Kidney (tissue), 14 donors: Measurements from ENCODE around the gene FIG4. TPM values are rescaled to one million over a fixed set of nuclear protein-coding genes. Genes with fewer than 3 reads are reported as not detected.
"Not testable (repeated sequence)": the region's sequence is repeated elsewhere in the genome, so short reads cannot be mapped to it uniquely, and the experiment has no call there.

Source experiments
- DNase-seq, 5 donors: peaks; one replicate each; pipeline ENCODE4 v3.0.0-alpha.2; 2013 to 2020
- FAIRE-seq: peaks from 2 replicates; lab custom pipeline; 2012; peaks lifted over from hg19 to GRCh38; lab: Jason Lieb, UNC
- H3K27ac ChIP-seq, 2 donors: one replicate each; pipeline ENCODE4 v1.7.0; 2013; ENCODE audit warnings: low read depth in 2 of 2, low read length in 2 of 2, inconsistent platforms in 1 of 2
- H3K27me3 ChIP-seq: one replicate; pipeline ENCODE4 v1.7.1; 2013; ENCODE audit warnings: low read length, inconsistent platforms; ENCODE audit not compliant: control insufficient read depth, insufficient read depth
- H3K36me3 ChIP-seq, 3 donors: one replicate each; pipeline versions ENCODE4 v1.7.0 to v1.7.1; 2013; ENCODE audit warnings: low read length in 3 of 3, control low read depth in 1 of 3, inconsistent platforms in 1 of 3; ENCODE audit not compliant: insufficient read depth in 3 of 3, control insufficient read depth in 2 of 3
- H3K4me1 ChIP-seq, 3 donors: one replicate each; pipeline versions ENCODE4 v1.7.0 to v1.7.1; 2013; ENCODE audit warnings: low read length in 3 of 3, inconsistent platforms in 1 of 3, low read depth in 1 of 3; ENCODE audit not compliant: control insufficient read depth in 2 of 3, insufficient read depth in 2 of 3
- H3K4me3 ChIP-seq, 3 donors: one replicate each; pipeline versions ENCODE4 v1.7.0 to v1.8.1; 2013; ENCODE audit warnings: low read length in 3 of 3, control low read depth in 1 of 3, inconsistent platforms in 1 of 3
- H3K9ac ChIP-seq, 3 donors: one replicate each; pipeline versions ENCODE4 v1.7.0 to v1.7.1; 2013; ENCODE audit warnings: low read length in 3 of 3, control low read depth in 1 of 3, inconsistent platforms in 1 of 3
- H3K9me3 ChIP-seq, 3 donors: one replicate each; pipeline versions ENCODE4 v1.7.0 to v1.7.1; 2013; ENCODE audit warnings: low read length in 3 of 3, control low read depth in 1 of 3, inconsistent platforms in 1 of 3; ENCODE audit not compliant: control insufficient read depth in 2 of 3, insufficient read depth in 1 of 3
- intact Hi-C: fragments of 100-400 bp; cut with DNase I; formaldehyde crosslinking; loops from one replicate; pipeline ENCODE4 v1.11.1; 2022
- polyA plus RNA-seq: library from polyadenylated mRNA; stranded (reverse); fragments of 350-450 nt; fragmentation: Illumina TruSeq; extraction: RNeasy Lipid Tissue Mini Kit (QIAGEN cat#74804); gene quantifications from one replicate; pipeline ENCODE4 v1.2.3, GENCODE V29; 2014; ENCODE audit warnings: low read depth, low replicate concordance; ENCODE audit not compliant: insufficient read depth
- total RNA-seq: library from RNA; stranded (reverse); fragmentation: NEBNext Ultra II Directional; extraction: Animal tissue kit (Norgen Biotek cat#: 25700); gene quantifications from one replicate; pipeline ENCODE4 v1.2.1, GENCODE V29; 2021
- TF ChIP-seq, protein P1 (sequence below): IDR thresholded peaks from 3 replicates; pipeline ENCODE4 v1.5.1; 2012; ENCODE audit warnings: mild to moderate bottlenecking, moderate library complexity, borderline replicate concordance; ENCODE audit not compliant: insufficient read depth; ENCODE audit errors: extremely low read depth
- donor health status: control.
- donor health status: control.
- donor health status: control.
- donor health status: control.
- donor health status: control.
- donor health status: DM: yes; HTN: yes; CAD: no.
- donor health status: Normal renal cell carcinoma (clear cell type).

FIG4 gene
- total and polyA plus RNA-seq, 2 donors from 2014 or later, result 13.1 to 17.8 TPM

DNA sequence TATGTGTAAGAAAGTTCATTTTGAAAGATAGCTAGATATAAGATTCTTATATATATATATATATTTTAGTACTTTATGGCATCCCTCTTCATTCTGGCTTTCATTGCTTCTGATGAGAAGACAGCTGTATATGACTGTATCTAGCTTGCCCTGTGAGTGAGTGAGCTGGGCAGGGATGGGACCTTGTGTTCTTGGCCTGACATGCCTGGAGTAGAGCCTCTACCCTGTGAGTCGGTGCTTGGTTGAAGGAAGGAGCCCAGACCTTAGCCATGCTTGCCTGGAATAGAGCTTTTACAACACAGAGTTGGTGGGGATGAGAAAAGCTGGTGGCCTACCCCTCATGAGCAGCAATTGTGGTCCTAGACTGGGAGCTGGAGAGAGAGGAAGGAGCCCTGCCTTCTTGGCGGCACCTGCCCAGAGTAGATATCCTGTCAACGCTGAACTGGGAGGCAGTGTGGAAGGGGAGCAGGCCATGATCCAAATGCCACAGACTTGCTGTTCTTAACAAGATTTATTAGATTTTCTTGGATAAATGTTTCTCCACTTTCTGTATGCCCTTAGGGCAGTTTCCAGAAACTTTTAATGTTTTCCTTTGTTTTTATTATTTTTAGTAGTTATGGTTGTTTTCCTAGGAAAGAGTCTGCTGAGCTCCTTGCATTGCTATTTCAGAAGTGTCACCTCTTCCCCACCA, 31.6 kb downstream of the FIG4 start:
- TF ChIP-seq, protein P1, sequence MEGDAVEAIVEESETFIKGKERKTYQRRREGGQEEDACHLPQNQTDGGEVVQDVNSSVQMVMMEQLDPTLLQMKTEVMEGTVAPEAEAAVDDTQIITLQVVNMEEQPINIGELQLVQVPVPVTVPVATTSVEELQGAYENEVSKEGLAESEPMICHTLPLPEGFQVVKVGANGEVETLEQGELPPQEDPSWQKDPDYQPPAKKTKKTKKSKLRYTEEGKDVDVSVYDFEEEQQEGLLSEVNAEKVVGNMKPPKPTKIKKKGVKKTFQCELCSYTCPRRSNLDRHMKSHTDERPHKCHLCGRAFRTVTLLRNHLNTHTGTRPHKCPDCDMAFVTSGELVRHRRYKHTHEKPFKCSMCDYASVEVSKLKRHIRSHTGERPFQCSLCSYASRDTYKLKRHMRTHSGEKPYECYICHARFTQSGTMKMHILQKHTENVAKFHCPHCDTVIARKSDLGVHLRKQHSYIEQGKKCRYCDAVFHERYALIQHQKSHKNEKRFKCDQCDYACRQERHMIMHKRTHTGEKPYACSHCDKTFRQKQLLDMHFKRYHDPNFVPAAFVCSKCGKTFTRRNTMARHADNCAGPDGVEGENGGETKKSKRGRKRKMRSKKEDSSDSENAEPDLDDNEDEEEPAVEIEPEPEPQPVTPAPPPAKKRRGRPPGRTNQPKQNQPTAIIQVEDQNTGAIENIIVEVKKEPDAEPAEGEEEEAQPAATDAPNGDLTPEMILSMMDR, result no peak
- Histone ChIP-seq H3K27me3 (no peaks in the 10 kb centered on the region), H3K4me1 (no peaks in the 10 kb centered on the region), H3K4me3 (no peak overlapping the region), H3K27ac (no peak overlapping the region), H3K9ac (no peak overlapping the region), H3K9me3 (no peaks in the 10 kb centered on the region), H3K36me3 (no peaks in the 10 kb centered on the region)
- FAIRE-seq (no peak), DNase-seq (no peak)
- intact Hi-C loops, result no loop called here

DNA sequence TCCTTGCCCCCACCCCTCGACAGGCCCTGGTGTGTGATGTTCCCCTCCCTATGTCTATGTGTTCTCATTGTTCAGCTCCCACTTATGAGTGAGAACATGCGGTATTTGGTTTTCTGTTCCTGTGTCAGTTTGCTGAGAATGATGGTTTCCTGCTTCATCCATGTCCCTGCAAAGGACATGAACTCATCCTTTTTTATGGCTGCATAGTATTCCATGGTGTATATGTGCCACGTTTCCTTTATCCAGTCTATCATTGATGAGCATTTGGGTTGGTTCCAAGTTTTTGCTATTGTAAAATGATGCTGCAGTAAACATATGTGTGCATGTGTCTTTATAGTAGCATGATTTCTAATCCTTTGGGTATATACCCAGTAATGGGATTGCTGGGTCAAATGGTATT, 34.2 kb downstream of the FIG4 start:
- DNase-seq, FAIRE-seq, H3K27ac ChIP-seq, H3K4me1 ChIP-seq, H3K36me3 ChIP-seq, H3K9ac ChIP-seq, H3K4me3 ChIP-seq, H3K9me3 ChIP-seq, H3K27me3 ChIP-seq, intact Hi-C loops: not testable (repeated sequence)

DNA sequence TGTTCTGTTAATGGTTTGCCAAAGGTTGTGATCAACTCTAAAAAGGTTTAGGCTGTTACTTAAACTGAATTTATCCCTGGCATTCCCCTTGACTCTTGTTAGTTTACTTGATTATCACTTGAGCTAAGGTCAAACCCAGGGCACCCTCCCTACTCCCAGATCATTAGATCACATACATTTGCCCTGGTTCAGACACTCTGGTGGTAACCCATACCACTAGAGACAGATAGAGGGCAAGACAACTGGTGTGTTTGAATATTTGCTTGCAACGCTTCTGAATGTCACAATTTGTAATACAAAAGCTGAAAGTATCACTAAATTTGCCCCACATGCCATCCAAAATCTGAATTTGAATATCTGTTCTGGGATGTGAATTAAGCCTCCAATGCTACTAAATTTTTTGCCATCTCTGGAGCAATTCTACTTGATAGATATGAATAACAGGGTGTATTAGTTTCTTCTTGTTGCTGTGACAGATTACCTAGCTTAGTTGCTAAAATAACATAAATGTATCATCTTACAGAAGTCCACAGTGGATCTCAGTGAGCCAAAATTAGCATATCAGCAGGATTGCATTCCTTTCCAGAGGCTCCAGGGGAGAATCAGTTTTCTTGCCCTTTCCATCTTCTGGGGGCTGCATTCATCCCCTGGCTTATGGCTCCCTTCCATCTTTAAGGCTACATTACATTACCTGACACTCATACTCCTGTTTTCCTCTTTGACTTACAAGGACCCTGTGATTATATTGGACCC, 45.4 kb downstream of the FIG4 start:
- TF ChIP-seq, protein P1, result no peak
- Histone ChIP-seq H3K36me3 (peaks cover 0 to 2% (median 0%) of the 10 kb centered on the region in 3 donors), H3K4me3 (no peak overlapping the region), H3K27ac (no peak overlapping the region), H3K9ac (no peak overlapping the region), H3K4me1 (no peaks in the 10 kb centered on the region), H3K9me3 (no peaks in the 10 kb centered on the region), H3K27me3 (no peaks in the 10 kb centered on the region)
- intact Hi-C loops, result no loop called here
- DNase-seq, result no peak
- FAIRE-seq, result no peak

DNA sequence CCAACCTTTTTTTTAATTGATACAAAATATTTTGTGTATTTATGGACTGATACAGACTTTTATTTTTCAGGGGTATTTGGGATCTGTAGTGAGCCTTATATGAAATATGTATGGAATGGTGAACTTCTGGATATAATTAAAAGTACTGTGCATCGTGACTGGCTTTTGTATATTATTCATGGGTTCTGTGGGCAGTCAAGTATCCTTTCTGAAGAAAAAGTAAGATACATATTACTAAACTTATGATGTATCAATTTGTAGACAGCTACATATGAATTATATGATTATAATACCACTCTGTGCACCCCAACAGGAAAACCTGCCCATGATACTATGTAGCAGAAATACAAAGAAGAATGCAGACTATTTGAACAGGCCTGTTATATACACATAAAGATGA, 47.2 kb downstream of the FIG4 start:
- FAIRE-seq, result no peak
- no peak for DNase-seq
- H3K27me3 ChIP-seq, result no peaks in the 10 kb centered on the region
- H3K4me3 ChIP-seq, result no peak overlapping the region
- TF ChIP-seq, protein P1, result no peak
- H3K36me3 ChIP-seq, result peaks cover 0 to 2% (median 0%) of the 10 kb centered on the region in 3 donors
- intact Hi-C loops, result no loop called here
- H3K9me3 ChIP-seq, result no peaks in the 10 kb centered on the region
- H3K9ac ChIP-seq, result no peak overlapping the region
- H3K27ac ChIP-seq, result no peak overlapping the region
- no peaks in the 10 kb centered on the region for H3K4me1 ChIP-seq
